ENCODE measurements around the gene ALKBH8. TPM values are rescaled to one million over a fixed set of nuclear protein-coding genes. Genes with fewer than 3 reads are reported as not detected.

Gene ALKBH8
- total and polyA plus RNA-seq, 2 of the 13 experiments (the other 11 are each of a cell fraction or from before 2014, with no cell fraction given), result 2.4 to 9.1 TPM

- TF ChIP-seq, protein P1, sequence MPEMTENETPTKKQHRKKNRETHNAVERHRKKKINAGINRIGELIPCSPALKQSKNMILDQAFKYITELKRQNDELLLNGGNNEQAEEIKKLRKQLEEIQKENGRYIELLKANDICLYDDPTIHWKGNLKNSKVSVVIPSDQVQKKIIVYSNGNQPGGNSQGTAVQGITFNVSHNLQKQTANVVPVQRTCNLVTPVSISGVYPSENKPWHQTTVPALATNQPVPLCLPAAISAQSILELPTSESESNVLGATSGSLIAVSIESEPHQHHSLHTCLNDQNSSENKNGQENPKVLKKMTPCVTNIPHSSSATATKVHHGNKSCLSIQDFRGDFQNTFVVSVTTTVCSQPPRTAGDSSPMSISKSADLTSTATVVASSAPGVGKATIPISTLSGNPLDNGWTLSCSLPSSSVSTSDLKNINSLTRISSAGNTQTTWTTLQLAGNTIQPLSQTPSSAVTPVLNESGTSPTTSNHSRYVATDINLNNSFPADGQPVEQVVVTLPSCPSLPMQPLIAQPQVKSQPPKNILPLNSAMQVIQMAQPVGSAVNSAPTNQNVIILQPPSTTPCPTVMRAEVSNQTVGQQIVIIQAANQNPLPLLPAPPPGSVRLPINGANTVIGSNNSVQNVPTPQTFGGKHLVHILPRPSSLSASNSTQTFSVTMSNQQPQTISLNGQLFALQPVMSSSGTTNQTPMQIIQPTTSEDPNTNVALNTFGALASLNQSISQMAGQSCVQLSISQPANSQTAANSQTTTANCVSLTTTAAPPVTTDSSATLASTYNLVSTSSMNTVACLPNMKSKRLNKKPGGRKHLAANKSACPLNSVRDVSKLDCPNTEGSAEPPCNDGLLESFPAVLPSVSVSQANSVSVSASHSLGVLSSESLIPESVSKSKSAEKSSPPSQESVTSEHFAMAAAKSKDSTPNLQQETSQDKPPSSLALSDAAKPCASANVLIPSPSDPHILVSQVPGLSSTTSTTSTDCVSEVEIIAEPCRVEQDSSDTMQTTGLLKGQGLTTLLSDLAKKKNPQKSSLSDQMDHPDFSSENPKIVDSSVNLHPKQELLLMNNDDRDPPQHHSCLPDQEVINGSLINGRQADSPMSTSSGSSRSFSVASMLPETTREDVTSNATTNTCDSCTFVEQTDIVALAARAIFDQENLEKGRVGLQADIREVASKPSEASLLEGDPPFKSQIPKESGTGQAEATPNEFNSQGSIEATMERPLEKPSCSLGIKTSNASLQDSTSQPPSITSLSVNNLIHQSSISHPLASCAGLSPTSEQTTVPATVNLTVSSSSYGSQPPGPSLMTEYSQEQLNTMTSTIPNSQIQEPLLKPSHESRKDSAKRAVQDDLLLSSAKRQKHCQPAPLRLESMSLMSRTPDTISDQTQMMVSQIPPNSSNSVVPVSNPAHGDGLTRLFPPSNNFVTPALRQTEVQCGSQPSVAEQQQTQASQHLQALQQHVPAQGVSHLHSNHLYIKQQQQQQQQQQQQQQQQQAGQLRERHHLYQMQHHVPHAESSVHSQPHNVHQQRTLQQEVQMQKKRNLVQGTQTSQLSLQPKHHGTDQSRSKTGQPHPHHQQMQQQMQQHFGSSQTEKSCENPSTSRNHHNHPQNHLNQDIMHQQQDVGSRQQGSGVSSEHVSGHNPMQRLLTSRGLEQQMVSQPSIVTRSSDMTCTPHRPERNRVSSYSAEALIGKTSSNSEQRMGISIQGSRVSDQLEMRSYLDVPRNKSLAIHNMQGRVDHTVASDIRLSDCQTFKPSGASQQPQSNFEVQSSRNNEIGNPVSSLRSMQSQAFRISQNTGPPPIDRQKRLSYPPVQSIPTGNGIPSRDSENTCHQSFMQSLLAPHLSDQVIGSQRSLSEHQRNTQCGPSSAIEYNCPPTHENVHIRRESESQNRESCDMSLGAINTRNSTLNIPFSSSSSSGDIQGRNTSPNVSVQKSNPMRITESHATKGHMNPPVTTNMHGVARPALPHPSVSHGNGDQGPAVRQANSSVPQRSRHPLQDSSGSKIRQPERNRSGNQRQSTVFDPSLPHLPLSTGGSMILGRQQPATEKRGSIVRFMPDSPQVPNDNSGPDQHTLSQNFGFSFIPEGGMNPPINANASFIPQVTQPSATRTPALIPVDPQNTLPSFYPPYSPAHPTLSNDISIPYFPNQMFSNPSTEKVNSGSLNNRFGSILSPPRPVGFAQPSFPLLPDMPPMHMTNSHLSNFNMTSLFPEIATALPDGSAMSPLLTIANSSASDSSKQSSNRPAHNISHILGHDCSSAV (CRISPR knock-in tag; IDR thresholded peaks at IDR 0.05; ENCODE audit: borderline replicate concordance), result no peak
- TF ChIP-seq, protein P2, sequence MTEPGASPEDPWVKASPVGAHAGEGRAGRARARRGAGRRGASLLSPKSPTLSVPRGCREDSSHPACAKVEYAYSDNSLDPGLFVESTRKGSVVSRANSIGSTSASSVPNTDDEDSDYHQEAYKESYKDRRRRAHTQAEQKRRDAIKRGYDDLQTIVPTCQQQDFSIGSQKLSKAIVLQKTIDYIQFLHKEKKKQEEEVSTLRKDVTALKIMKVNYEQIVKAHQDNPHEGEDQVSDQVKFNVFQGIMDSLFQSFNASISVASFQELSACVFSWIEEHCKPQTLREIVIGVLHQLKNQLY (CRISPR knock-in tag; IDR thresholded peaks at IDR 0.05), result no peak
- no peak for TF ChIP-seq NKX3-1 (CRISPR knock-in tag; IDR thresholded peaks at IDR 0.05)
- peak; percentile 14; the same call in 1 of the 2 replicates for TF ChIP-seq NFYC (CRISPR knock-in tag; IDR thresholded peaks at IDR 0.05)
- no peak for TF ChIP-seq ZNF207 (IDR thresholded peaks at IDR 0.05; ENCODE audit: borderline replicate concordance)
- no peak for TF ChIP-seq CENPT (CRISPR knock-in tag; IDR thresholded peaks at IDR 0.05; ENCODE audit: low read depth)
- 0 out of 2 replicates have a peak, but pooled peaks have one; percentile 56 for TF ChIP-seq NRL (CRISPR knock-in tag; IDR thresholded peaks at IDR 0.05; ENCODE audit: borderline replicate concordance)
- peak in 1 of 2 experiments; percentile 71; a peak in 1 of 4 replicates for TF ChIP-seq KLF16 (CRISPR knock-in tag; IDR thresholded peaks at IDR 0.05)
- TF ChIP-seq ARNT2 (CRISPR knock-in tag; IDR thresholded peaks at IDR 0.05; ENCODE audit: low read depth), result no peak
- no peak for TF ChIP-seq ZNF503 (CRISPR knock-in tag; IDR thresholded peaks at IDR 0.05)
- no peak for TF ChIP-seq HOXA5 (CRISPR knock-in tag; IDR thresholded peaks at IDR 0.05)
- peak; percentile 75 for TF ChIP-seq POGZ (CRISPR knock-in tag; IDR thresholded peaks at IDR 0.05)
- no peak for TF ChIP-seq NFIC (IDR thresholded peaks at IDR 0.05; ENCODE audit: low read length)
- TF ChIP-seq TARDBP (CRISPR knock-in tag; IDR thresholded peaks at IDR 0.05), result no peak
- no peak for TF ChIP-seq ZNF251 (CRISPR knock-in tag; IDR thresholded peaks at IDR 0.05)
- TF ChIP-seq, protein P3, sequence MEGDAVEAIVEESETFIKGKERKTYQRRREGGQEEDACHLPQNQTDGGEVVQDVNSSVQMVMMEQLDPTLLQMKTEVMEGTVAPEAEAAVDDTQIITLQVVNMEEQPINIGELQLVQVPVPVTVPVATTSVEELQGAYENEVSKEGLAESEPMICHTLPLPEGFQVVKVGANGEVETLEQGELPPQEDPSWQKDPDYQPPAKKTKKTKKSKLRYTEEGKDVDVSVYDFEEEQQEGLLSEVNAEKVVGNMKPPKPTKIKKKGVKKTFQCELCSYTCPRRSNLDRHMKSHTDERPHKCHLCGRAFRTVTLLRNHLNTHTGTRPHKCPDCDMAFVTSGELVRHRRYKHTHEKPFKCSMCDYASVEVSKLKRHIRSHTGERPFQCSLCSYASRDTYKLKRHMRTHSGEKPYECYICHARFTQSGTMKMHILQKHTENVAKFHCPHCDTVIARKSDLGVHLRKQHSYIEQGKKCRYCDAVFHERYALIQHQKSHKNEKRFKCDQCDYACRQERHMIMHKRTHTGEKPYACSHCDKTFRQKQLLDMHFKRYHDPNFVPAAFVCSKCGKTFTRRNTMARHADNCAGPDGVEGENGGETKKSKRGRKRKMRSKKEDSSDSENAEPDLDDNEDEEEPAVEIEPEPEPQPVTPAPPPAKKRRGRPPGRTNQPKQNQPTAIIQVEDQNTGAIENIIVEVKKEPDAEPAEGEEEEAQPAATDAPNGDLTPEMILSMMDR (CRISPR knock-in tag; IDR thresholded peaks at IDR 0.05), result no peak
- TF ChIP-seq FOSL2 (CRISPR knock-in tag; IDR thresholded peaks at IDR 0.05), result peak; percentile 23; the same call in 1 of the 2 replicates
- TF ChIP-seq SNAPC2 (CRISPR knock-in tag; IDR thresholded peaks at IDR 0.05), result no peak
Measured at GRCh38 chr11:107565219-107565937, at the start of gene ALKBH8 (continued).
